CD4-positive, alpha-beta T cell (primary cell): ENCODE data around the gene DIS3L2. TPM values are rescaled to one million over a fixed set of nuclear protein-coding genes. Genes with fewer than 3 reads are reported as not detected.

Experiments
- ATAC-seq: fragments of 200-7000 bp; cut with Tn5 transposase; one replicate; pipeline ENCODE4 v1.10.0; 2022; ENCODE audit warnings: mild to moderate bottlenecking; ENCODE audit not compliant: poor library complexity
- CTCF ChIA-PET: fragments of 350-600 bp; sonication (Branson Sonifier 250); formaldehyde crosslinking; loops from one replicate; lab custom pipeline; 2021; ENCODE audit warnings: antibody characterized with exemption, inconsistent platforms; lab: Charles Lee
- POLR2A ChIA-PET: fragments of 350-600 bp; sonication (Branson Sonifier 250); formaldehyde crosslinking; loops from one replicate; lab custom pipeline; 2021; ENCODE audit warnings: antibody characterized with exemption, inconsistent platforms; lab: Charles Lee
- DNase-seq, 14 experiments: peaks; one replicate each; pipeline ENCODE4 v3.0.0-alpha.2; 2013 to 2020; ENCODE audit warnings: mixed read lengths in 2 of 14
- H3K27ac ChIP-seq, 2 donors: one replicate each; pipeline versions ENCODE4 v1.5.1 to v1.7.0; 2013; ENCODE audit warnings: low read length in 2 of 2, low read depth in 1 of 2, mild to moderate bottlenecking in 1 of 2
- H3K27me3 ChIP-seq, 2 experiments: 1 replicate in 1 of 2; 2 replicates in 1 of 2; pipeline versions ENCODE4 v1.6.1 to v1.7.0; 2013; ENCODE audit warnings: low read length in 2 of 2, control low read depth in 1 of 2, mild to moderate bottlenecking in 1 of 2, moderate library complexity in 1 of 2; ENCODE audit not compliant: insufficient read depth in 2 of 2, control insufficient read depth in 1 of 2
- H3K36me3 ChIP-seq: one replicate; pipeline ENCODE4 v1.6.1; 2013; ENCODE audit warnings: low read length, control low read depth; ENCODE audit not compliant: insufficient read depth
- H3K4me1 ChIP-seq: one replicate; pipeline ENCODE4 v1.6.1; 2013; ENCODE audit warnings: low read length, control low read depth; ENCODE audit not compliant: insufficient read depth
- H3K4me3 ChIP-seq: one replicate; pipeline ENCODE4 v1.5.1; 2013; ENCODE audit warnings: mild to moderate bottlenecking, low read length, moderate library complexity
- H3K9me3 ChIP-seq, 2 experiments: 1 replicate in 1 of 2; 2 replicates in 1 of 2; pipeline versions ENCODE4 v1.6.1 to v1.7.0; 2013; ENCODE audit warnings: low read length in 2 of 2, mild to moderate bottlenecking in 2 of 2, control low read depth in 1 of 2, moderate library complexity in 1 of 2; ENCODE audit not compliant: control insufficient read depth in 1 of 2, insufficient read depth in 1 of 2
- H3K27ac Mint-ChIP-seq: one replicate; pipeline ENCODE4 v1.8.0; 2020; ENCODE audit warnings: mixed read lengths
- H3K27me3 Mint-ChIP-seq: one replicate; pipeline ENCODE4 v1.8.0; 2021; ENCODE audit warnings: mixed read lengths
- H3K36me3 Mint-ChIP-seq: one replicate; pipeline ENCODE4 v1.8.0; 2021; ENCODE audit warnings: low read depth, mixed read lengths
- H3K4me1 Mint-ChIP-seq: one replicate; pipeline ENCODE4 v1.8.0; 2021; ENCODE audit warnings: low read depth, mixed read lengths
- H3K4me3 Mint-ChIP-seq: one replicate; pipeline ENCODE4 v1.8.0; 2020; ENCODE audit warnings: mild to moderate bottlenecking, mixed read lengths
- H3K9me3 Mint-ChIP-seq: one replicate; pipeline ENCODE4 v1.8.0; 2020; ENCODE audit warnings: mixed read lengths
- intact Hi-C, 2 experiments: fragments of 100-400 bp; cut with DNase I in 1 of 2; cut with micrococcal nuclease in 1 of 2; formaldehyde crosslinking; loops; one replicate each; pipeline versions ENCODE4 v1.15.1 to v1.9.0; 2023 to 2025; cut with DNase I, micrococcal nuclease
- total RNA-seq, 174 experiments: library from RNA in 2 of 174; stranded (reverse) in 2 of 174; gene quantifications; one replicate each; pipeline ENCODE4 v1.2.3 and lab custom pipeline; 2021 to 2026
- TF ChIP-seq, protein P1 (sequence below): fragments of 200-600 bp; IDR thresholded peaks from one replicate; pipeline ENCODE4 v1.8.0; 2022; ENCODE audit warnings: antibody characterized with exemption, mild to moderate bottlenecking

Gene DIS3L2
- total RNA-seq, 2 experiments from 2014 or later, result 59.8 to 62.9 TPM

DNA sequence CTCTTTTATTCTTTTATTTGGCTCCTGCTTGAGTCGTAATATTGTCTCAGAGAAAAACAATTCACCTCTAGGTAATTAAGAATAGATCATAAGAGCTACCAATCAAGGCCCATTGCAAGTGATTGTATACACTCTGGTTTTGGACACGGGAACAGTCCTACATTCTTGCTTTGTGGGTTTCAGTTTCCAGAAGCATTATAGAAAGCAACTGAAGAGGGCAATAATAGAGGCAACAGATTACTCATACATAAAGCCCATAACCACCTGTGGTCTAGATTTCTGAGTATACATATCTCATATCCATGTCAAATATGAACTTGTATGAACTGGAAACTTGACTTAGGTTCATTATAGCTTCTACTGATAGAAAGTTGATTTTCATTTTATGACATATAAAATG, 65.4 kb downstream of the DIS3L2 start:
- TF ChIP-seq, protein P1, sequence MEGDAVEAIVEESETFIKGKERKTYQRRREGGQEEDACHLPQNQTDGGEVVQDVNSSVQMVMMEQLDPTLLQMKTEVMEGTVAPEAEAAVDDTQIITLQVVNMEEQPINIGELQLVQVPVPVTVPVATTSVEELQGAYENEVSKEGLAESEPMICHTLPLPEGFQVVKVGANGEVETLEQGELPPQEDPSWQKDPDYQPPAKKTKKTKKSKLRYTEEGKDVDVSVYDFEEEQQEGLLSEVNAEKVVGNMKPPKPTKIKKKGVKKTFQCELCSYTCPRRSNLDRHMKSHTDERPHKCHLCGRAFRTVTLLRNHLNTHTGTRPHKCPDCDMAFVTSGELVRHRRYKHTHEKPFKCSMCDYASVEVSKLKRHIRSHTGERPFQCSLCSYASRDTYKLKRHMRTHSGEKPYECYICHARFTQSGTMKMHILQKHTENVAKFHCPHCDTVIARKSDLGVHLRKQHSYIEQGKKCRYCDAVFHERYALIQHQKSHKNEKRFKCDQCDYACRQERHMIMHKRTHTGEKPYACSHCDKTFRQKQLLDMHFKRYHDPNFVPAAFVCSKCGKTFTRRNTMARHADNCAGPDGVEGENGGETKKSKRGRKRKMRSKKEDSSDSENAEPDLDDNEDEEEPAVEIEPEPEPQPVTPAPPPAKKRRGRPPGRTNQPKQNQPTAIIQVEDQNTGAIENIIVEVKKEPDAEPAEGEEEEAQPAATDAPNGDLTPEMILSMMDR, result no peak
- Mint-ChIP-seq H3K27me3 (no peaks in the 10 kb centered on the region), H3K4me3 (no peak overlapping the region), H3K36me3 (peaks cover 66% of the 10 kb centered on the region), H3K9me3 (no peaks in the 10 kb centered on the region), H3K27ac (no peak overlapping the region), H3K4me1 (peaks cover 13% of the 10 kb centered on the region)
- Histone ChIP-seq H3K9me3 (no peaks in the 10 kb centered on the region), H3K4me1 (no peaks in the 10 kb centered on the region), H3K27ac (no peak overlapping the region), H3K4me3 (no peak overlapping the region), H3K27me3 (no peaks in the 10 kb centered on the region), H3K36me3 (peaks cover 52% of the 10 kb centered on the region)
- POLR2A ChIA-PET, result interaction anchor here (0.6 kb wide), 1 partner anchor 45 kb away, joined by 4 read pairs; no protein-coding TSS in a partner anchor
- DNase-seq (no peak), ATAC-seq (no peak)
- CTCF ChIA-PET, result no interaction called here
- intact Hi-C loops, result no loop called here

DNA sequence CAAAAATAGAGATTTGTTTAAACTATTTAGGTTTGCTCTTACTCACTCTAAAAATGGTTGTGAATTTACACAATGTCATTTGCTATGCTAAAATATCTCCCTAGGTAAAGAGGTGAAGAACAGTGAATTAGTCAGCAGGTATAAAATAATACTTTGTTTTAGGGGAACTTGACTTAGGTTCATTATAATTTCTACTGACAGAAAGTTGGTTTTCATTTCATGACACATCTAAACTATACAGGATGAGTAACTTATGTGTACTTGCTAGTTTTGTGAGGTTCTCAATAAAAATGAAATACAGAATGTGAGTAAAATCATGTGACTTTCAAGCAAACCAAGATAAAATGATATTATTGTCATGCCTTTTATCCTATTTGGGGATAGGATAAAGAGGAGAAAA, 66.0 kb downstream of the DIS3L2 start:
- peaks cover 13% of the 10 kb centered on the region for H3K4me1 Mint-ChIP-seq
- POLR2A ChIA-PET, result interaction anchor here (0.6 kb wide), 1 partner anchor 46 kb away, joined by 4 read pairs; no protein-coding TSS in a partner anchor
- Histone ChIP-seq H3K9me3 (no peaks in the 10 kb centered on the region), H3K27ac (no peak overlapping the region), H3K27me3 (no peaks in the 10 kb centered on the region), H3K4me3 (no peak overlapping the region), H3K4me1 (no peaks in the 10 kb centered on the region), H3K36me3 (peaks cover 50% of the 10 kb centered on the region)
- H3K4me3 Mint-ChIP-seq, result no peak overlapping the region
- TF ChIP-seq, protein P1, result no peak
- intact Hi-C loops, result no loop called here
- no peak for ATAC-seq
- H3K27me3 Mint-ChIP-seq, result no peaks in the 10 kb centered on the region
- H3K27ac Mint-ChIP-seq, result no peak overlapping the region
- no peak for DNase-seq
- H3K36me3 Mint-ChIP-seq, result peaks cover 72% of the 10 kb centered on the region
- CTCF ChIA-PET, result no interaction called here
- H3K9me3 Mint-ChIP-seq, result no peaks in the 10 kb centered on the region

DNA sequence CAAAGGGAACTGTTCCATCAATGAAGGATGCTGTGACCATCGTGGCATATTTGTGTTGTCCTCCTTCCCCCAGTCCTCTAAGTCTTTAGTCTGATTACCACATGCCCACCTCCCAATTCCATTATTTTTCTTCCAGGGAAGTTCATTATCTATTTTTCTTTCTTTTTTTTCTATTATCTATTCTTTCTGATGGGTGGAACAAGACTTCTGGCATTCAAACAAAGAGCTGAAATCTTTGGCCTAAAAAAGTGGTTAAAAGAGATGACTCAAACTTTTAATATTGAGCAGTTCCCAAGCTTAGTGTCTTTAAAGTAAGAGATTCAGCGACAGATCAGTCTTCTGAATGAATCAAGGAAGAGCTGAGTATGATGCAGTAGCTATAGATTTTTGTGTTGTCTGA, 66.6 kb downstream of the DIS3L2 start:
- ATAC-seq (no peak), DNase-seq (no peak)
- CTCF ChIA-PET, result no interaction called here
- Mint-ChIP-seq H3K27ac (no peak overlapping the region), H3K4me3 (no peak overlapping the region), H3K27me3 (no peaks in the 10 kb centered on the region), H3K36me3 (peaks cover 77% of the 10 kb centered on the region), H3K9me3 (no peaks in the 10 kb centered on the region), H3K4me1 (peaks cover 17% of the 10 kb centered on the region)
- no peaks in the 10 kb centered on the region for H3K27me3 ChIP-seq
- POLR2A ChIA-PET, result interaction anchor here (0.6 kb wide), 1 partner anchor 59 kb away, joined by 3 read pairs; no protein-coding TSS in a partner anchor
- H3K9me3 ChIP-seq, result no peaks in the 10 kb centered on the region
- no peak overlapping the region for H3K4me3 ChIP-seq
- TF ChIP-seq, protein P1, result no peak
- H3K27ac ChIP-seq, result no peak overlapping the region
- H3K36me3 ChIP-seq, result peaks cover 44% of the 10 kb centered on the region
- H3K4me1 ChIP-seq, result no peaks in the 10 kb centered on the region
- intact Hi-C loops, result no loop called here
